D341Med (cell line): ENCODE measurements around the gene POU2F1.
"Not testable (repeated sequence)": the region's sequence is repeated elsewhere in the genome, so short reads cannot be mapped to it uniquely, and the experiment has no call there.

ENCODE experiments used
- DNase-seq: peaks from one replicate; pipeline ENCODE4 v3.0.0; 2012; ENCODE audit warnings: low spot score

The POU2F1 gene

DNA sequence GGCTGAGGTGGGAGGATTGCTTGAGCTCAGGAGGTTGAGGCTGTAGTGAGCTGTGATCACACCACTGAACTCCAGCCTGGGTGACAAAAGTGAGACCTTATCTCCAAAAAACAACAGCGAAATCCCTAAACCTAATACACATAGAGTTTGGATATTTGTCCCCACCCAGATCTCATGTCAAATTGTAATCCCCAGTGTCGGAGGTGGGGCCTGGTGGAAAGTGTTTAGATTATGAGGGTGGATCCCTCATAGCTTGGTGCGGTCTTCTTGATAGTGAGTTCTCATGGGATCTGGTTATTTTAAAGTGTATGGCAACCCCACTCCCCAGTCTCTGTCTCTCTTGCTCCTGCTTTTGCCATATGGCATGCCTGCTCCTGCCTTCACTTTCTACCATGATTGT is 94.0 kb downstream of the POU2F1 start:
- DNase-seq, result no peak

DNA sequence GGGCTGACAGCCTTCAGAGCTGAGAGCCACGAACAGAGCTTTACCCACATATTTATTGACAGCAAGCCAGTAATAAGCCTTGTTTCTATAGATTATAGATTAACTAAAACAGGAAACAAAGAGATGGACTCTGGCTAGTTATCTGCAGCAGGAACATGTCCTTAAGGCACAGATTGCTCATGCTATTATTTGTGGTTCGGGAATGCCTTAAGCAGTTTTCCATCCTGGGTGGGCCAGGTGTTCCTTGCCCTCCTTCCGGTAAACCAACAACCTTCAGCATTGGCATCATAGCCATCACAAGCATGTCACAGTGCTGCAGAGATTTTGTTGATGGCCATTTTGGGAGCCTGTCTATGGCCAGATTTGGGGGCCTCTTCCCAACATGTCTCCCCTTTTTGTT is 96.8 kb downstream of the POU2F1 start:
- no peak for DNase-seq

DNA sequence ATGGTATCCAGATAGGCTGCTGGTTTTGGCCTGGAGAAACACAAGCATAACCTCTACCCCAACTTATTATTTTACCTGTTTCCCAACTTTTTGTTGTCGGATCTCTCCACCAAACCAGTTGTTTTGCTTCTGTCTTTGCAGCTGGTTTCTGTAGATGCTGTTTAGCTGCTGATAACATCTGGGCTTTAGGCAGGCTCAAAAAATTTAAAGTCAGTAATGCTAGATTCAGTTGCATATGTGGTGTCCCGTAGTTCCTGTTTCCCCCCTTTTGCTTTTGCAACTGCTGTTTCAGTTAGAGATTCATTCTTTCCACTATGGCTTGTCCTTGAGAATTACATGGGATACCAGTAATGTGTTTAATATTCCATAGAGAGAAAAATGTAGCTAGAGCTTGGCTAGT is 98.5 kb downstream of the POU2F1 start:
- DNase-seq, result not testable (repeated sequence)

DNA sequence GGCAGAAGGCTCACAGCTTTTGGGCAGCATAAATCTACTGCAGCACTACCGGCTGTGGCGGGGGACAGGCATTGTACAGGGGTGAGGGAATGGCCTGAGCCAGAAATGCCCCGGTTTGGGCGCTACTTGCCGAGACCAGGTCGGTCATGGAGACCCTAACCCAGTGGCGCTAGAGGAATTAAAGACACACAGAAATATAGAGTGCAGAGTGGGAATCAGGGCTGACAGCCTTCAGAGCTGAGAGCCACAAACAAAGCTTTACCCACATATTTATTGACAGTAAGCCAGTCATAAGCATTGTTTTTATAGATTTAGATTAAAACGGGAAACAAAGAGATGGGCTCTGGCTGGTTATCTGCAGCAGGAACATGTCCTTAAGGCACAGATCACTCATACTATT is 101.8 kb downstream of the POU2F1 start:
- no peak for DNase-seq

DNA sequence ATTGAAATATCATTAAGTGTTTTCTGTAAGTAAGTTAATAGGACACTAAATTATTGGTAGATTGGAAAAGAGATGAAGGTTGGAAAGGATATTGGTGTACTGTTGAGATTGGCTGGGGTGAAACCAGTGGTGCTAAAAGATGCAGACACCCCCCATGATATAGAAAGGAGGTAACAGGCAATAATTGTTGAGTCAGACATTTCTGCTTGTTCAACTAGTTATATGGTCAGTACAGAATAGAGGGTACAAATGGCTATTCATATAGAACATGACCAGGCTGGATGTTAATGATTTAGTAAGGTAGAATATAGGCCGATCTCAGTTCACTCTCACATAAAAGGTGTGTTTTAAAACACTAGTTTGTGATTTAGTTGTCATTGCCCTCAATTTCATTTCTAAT is 104.5 kb downstream of the POU2F1 start:
- no peak for DNase-seq

DNA sequence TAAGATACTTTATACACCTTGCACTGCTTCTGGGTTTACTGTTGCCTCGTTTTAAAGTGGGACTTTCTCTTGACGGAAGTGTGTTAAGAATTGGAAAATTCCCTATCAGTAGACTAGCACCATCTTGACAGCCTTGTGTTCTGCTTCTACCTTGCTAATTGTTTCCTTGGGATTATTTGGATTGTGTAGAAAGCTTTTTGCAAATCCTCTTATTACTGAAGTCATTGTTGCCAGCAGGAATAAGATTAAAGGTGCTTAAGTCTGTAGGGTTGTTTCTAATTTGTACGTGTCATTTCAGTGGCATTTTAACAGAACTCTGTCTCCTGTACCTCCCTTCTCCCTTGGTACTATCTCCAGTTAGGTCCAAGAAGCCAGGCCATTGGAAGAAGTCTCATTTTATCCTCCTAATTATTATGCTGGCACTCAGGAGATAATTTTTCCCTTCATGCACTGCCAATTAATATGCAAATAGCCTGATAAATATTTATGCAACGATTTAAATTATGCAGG is 107.7 kb downstream of the POU2F1 start:
- DNase-seq, result peak; percentile 61

DNA sequence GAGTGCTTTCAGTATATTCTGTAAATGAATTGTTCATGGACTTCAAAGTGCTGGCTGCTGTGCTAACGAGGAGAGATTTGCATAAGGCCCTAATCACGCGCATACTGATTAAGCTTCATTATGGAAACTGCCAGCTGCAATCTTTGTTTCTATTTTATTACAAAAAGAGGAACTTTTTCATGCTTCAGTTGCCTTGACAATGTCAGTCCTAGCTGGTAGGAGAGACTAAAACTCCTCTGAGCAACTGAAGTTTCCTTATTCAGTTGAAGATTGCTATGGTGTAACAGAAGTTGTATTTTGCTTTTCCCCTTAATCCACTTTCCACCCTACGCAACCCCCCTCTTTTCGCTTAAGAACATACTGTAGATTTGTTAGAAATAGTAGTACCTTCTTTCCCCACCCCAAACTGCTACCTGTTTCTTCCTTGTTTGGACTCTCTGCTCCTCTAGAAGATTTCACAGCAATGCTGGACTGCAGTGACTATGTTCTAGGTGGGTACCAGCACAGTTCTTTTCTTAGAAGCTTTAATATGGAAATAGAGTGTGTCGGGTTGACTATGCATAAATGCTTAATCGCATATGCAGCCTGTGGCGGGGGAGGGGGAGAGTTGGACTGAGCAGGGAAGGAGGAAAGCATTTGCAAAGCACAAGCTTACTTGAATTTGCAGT is 108.3 kb downstream of the POU2F1 start:
- peak; percentile 64 for DNase-seq

DNA sequence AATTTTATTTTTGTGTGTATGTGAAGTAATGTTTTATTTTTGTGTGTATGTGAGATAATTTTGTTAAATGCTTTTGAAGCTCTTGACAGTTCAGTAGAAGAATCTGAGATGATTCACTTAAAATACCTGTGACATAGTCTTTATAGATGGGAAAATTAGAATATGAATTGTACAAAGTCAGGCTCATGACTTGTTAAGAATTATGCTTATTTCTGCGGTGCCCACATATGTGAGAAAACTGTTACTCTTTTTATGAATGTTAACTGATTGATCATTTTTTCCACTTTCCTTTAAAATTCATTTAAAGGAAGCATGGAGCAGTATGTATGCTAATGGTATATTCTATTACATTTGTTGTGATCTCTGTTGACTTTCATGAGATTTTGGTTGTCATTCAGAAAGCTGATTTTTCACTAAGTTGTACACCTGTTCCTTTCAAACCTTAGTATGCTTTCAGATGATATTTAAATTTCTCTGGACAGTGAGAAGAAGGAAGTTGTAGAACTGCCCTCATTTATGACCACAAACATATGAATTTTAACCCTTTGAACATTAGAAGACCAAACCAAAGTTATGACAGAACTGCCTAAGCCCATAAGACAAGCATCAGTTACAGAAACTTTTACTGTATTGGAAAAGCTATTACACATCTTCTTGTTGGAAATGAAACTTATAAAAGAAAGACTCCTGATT is 110.1 kb downstream of the POU2F1 start:
- no peak for DNase-seq

DNA sequence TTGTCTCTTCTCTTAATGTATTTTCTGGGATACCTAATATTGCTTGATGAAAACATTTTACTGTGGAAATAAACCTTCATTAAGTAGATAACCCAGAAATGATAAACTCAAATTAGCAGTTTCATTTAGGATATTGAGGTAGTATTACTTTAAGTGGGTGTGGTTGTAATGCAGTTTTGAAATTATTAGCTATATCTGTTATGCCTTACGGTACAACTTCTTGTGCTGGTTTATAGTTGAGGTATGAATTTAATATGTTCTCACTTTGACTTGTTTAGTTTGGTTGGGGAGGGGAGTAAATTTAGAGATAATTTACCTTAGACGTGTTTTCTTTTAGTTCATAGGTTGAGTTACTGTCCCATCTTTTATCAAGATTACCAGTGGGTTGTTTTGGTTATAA is 111.0 kb downstream of the POU2F1 start:
- no peak for DNase-seq

DNA sequence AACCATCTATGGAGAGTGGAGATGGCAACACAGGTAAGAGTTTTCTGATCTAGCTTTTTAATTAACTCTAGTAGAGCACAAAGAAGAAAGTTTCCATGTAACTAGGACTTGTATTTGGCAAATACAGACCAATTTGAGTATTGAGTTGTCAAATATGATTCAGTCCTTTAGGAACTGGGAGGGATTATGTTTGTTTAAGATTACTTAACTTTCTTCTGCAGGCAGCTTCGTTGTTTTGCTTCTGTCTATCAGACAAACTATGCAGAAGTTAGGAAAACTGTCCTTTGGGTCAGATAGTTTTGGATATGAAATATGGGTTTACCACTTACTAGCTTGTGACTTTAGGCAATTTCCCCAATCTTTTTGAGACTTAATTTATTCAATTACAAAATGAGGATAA is 111.8 kb downstream of the POU2F1 start:
- DNase-seq, result no peak

DNA sequence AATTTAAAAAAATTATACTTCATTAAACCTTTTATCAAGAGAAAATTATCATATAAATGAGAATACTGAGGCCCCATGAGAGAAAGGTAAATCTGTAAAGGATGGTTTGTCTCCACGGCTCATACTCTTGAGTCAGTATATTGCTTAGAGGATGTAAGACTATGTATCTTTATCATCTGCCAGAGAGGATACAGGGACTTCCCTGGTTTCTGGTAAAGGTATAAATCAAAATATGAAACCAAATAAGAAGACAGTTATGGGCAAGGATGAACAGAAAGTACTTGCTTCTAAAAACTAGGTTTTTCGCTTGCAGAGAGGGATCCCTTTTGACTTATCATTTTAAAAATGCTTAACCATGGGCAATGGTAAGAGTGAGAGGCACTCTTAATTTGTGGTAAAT is 112.4 kb downstream of the POU2F1 start:
- DNase-seq, result no peak

DNA sequence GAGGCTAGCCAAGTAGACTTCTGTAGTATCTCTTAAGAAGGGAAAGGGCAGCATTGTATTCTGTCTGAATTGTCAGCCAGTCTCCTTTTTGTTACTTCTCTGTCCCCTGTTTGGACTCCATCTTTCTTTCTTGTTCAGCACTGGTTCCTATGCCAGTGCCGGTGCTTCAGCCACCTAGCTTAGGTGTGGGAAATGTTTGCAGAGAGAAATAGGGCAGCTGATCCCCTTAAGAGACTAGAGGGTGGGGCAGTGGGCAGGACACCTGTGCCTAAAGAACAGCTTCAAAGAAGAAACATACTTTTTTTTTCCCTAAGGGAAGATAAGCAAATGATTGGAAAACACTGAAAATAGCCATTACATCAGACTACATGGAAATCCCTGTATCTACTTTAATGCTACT is 113.0 kb downstream of the POU2F1 start:
- DNase-seq, result no peak

DNA sequence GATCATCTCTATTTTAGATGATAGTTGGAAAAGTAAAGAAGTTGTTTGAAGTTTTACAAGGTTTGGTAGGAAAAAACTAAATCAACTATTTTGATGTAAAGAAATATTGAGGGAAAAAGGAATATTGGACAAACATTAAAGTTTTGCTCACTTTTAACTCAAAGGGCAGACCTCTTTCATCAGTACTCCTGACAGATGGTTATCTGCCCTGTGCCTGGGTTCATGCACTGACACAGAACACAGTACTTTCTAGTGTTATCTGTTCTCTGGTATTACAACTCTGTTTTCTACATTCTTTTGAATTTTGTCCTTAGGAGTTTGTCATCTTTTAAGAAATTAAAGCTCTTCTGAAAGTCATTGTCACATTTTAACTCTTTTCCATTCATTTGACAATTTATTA is 118.7 kb downstream of the POU2F1 start:
- no peak for DNase-seq

DNA sequence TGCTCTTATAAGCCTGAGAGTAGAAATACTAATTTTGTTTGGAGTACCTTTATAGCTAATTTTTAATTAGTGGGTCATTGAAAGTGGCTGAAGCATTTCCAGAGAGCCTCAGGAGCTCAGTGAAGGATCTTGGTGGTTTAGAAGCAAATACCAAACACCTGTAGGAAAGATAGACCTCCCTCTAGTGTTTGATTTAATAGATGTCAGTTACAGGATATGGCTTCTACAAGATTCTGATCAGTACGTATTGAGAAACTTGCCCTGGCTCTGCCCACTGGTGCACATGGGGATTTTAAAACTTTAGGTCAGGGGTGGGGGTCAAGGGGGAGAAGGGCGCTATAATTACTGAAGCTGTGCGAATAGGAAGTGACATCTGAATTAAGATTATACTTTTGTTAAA is 122.2 kb downstream of the POU2F1 start:
- peak; percentile 50 for DNase-seq

DNA sequence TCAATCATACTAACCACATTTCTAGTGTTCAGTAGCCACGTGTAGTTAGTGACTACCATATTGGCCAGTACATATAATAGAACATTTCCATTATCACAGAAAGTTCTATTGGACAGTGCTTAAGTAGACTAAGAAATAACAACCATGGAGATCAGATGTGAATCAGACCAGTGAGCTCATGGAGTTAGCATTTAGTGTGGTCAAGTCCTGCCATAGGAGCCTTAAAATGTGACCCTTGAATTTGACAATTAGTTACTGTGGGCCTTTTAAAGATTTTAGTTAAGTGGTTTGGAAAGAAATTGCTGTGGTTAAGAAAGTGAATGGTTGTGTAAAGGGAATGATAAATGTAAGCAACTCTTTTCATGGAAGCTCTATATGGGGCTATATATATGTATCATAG is 123.4 kb downstream of the POU2F1 start:
- DNase-seq, result no peak

DNA sequence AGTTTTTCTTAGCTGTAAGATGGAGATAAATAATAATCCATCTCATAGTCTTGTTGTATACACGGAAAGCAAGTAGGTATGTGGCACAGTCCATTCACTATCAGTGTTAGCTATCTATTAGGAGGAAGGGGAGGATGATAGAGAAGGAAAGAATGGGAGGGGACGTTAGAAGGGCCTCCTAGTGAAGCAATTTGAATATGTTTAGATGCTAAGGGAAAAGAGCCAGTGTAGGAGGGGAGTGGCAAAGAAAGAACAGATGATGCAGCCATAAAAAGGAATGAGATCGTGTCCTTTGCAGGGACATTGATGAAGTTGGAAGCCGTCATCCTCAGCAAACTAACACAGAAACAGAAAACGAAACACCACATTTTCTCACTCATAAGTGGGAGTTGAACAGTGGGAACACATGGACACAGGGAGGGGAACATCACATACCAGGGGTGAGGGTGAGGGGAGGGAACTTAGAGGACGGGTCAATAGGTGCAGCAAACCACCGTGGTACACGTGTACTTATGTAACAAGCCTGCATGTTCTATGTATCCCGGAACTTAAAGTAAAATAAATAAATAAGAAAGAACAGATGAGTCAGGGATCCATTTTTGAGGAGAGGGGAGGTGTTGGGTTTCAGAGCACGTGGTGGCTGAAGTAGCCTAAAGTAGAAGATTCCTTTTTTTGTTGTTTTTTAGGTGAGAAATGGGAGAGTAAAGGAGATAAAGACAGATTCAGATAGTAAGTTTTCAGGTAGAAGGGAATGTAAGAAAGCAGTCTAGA is 124.1 kb downstream of the POU2F1 start:
- no peak for DNase-seq

DNA sequence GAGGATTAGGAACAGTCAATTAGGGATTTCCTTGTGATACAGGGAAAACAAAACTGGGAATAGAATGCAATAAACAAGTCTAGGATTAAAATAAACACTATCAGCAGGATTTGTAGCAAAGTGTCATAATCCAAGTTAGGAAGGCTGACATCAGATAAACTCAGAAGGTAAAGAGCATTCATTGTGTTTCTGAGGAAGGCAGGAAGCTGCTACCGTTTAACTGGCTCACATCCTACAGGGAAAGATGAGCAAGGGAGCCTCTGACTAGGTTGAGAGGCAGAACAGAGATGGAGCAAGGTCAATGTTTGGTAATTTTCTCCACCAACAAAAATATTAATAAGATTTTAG is 124.7 kb downstream of the POU2F1 start:
- DNase-seq, result no peak

DNA sequence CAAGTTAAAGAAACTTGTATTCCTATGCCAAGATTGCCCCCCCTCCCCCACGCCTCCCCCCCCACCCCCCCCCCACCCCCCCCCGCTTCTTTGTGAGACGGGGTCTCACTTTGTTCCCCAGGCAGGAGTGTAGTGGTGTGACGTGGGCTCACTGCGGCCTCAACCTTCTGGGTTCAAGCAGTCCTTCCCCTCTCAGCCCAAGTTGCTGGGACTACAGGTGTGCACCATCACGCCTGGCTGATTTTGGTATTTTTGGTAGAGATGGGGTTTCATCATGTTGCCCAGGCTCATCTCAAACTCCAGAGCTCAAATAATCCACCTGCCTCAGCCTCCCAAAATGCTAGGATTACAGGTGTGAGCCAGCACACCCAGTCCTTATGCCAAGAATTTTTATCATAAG is 136.6 kb downstream of the POU2F1 start:
- no peak for DNase-seq

DNA sequence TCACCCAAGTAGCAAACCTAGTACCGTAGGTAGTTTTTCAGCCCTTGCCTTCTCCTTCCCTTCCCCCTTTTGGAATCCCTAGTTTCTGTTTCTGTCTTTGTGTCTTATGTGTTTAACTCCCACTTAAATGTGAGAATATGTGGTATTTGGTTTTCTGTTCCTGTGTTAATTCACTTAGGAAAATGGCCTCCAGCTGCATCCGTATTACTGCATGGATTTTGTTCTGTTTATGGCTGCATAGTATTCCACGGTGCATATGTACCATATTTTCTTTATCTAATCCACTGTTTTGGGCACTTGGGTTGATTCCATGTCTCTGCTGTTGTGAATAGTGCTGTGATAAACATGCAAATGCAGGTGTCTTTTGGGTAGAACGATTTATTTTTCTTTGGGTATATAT is 138.6 kb downstream of the POU2F1 start:
- DNase-seq, result no peak

DNA sequence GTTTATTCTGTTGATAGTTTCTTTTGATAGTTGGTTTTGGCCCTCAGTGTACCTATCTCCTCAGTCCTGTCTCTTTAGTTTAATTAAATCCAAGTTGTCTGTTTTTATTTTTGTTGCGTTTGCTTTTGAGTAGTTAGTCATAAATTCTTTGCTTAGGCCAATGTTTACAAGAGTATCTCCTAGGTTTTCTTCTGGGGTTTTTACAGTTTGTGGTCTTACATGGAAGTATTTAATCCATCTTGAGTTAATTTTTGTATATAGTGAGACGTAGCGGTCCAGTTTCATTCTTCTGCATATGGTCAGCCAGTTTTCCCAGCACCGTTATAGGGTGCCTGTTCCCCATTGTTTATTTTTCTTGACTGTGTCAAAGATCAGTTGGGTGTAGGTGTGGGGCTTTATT is 139.4 kb downstream of the POU2F1 start:
- no peak for DNase-seq

DNA sequence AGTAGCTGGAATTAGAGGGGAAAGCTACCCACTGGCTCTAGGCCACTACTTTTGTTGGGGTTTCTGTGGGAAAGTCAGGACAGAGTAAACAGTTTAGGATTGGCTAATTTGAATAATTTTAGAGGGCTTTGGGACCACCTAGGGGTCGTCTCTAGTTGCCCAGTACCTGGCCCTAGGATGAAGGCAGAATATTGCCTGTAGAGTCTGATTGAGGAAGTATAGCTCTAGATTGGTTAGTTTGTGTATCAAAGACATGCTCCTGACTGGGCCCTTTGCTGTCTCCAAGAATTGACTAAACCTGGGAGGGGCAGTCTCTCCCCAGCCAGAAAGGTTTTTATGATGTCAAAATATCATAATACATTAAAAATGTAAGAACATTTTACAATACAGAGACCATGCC is 142.0 kb downstream of the POU2F1 start:
- DNase-seq, result no peak

DNA sequence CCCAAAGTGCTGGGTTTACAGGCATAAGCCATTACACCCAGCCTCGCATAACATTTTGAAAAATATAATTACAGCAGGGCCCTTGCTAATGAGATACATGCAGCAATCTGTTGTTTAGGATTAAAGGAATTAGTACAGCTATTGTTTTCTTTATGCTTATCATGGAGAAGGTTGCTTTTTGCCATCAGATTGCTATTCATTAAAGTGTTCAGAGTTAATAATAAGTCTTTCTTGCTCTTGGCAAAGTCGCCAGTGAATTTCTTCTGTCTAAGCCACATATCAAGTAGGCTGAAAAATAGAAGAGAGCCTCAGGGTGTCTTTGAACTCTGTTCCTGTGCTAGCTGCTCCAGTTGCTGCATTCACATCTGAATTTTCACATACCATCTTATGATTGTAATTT is 144.1 kb downstream of the POU2F1 start:
- no peak for DNase-seq

DNA sequence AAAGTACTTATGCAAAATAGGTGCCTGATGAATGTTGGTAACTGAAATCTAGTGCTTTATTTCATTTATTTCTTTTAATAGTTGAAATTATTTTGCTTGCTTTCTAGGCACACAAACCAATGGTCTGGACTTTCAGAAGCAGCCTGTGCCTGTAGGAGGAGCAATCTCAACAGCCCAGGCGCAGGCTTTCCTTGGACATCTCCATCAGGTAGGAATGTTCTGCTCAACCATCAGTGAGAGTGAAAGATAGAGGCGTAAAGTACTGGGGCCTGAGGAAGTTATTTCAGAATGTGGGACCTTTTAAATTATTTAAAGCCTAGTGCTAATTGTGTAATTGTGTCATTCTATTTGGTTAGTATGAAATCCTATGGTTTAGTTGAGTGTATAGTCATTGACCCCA is 144.7 kb downstream of the POU2F1 start:
- no peak for DNase-seq
